Hematopoietic multipotent progenitor cell treated with erythropoietin and hydrocortisone succinate and interleukin-3 and kit ligand, for 4 days (in vitro differentiated cells): ENCODE measurements around the gene RTN1.

Source experiments
- DNase-seq: peaks from one replicate; pipeline ENCODE4 v3.0.0-alpha.2; 2015

RTN1 gene

GRCh38 chr14:59870277-59871165 is at the start of gene RTN1:
Gene RTN1 (minus strand): TSS chr14:59870776. CDS start chr14:59870630, 146 bp downstream.
- DNase-seq, result peak; percentile 75

DNA sequence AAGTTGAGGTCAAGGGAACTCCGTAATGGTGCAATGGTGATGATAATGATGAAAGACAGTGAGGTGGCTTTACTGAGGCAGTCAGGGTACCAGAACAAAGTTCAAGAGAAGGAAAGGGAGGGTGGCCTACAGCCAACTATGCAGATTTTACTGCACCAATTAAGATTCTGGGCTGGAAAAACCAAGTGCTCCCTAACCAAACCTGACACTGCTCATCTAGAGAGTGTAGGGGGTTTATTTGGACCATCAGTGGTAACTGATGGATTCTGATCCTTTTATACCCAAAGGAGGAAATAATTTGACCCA is 49.8 kb upstream of the RTN1 start:
- no peak for DNase-seq

DNA sequence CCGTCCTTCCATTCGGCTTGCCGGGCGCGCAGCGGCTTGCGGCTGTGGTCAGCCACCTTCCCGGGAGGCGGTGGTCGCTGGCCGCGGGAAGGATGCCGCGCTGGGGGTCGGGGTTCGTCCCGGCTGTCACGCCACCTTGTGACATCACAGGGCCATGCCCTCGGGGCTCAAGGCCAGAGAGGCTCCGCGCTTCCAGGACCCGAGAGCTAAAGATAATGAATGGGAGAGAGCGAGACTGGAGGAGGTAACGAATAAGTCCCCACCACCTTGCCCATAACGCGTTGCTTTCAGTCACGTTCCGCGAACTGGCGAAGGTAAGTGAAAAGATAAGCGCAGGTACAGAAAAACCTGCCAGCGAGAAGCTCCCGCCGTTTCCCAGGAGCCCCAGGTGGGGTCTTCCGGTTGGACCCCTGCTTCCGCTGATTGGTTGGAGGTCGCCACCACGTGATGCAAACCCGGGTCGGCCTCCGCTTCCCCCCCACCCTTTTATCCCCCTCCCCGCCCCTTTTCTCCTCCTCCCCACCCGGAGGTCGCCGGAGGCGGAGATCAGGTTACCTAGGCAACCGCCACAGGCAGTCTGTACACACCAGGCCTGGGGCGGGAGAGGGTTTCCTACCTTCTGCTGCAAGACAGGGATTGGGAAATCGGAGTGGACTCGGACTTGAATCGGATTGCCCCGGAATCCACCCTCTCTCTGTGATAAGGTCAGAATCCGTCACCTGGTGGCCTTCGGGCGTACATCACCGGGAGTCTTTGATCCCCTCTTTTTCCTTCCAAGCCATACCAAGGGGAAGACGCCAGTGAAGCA is 49.2 kb upstream of the RTN1 start, which contains the start of gene LRRC9:
Gene LRRC9 (plus strand): TSS at position 575 of the 808 bp plus-strand sequence.
- DNase-seq, result peak; percentile 45

DNA sequence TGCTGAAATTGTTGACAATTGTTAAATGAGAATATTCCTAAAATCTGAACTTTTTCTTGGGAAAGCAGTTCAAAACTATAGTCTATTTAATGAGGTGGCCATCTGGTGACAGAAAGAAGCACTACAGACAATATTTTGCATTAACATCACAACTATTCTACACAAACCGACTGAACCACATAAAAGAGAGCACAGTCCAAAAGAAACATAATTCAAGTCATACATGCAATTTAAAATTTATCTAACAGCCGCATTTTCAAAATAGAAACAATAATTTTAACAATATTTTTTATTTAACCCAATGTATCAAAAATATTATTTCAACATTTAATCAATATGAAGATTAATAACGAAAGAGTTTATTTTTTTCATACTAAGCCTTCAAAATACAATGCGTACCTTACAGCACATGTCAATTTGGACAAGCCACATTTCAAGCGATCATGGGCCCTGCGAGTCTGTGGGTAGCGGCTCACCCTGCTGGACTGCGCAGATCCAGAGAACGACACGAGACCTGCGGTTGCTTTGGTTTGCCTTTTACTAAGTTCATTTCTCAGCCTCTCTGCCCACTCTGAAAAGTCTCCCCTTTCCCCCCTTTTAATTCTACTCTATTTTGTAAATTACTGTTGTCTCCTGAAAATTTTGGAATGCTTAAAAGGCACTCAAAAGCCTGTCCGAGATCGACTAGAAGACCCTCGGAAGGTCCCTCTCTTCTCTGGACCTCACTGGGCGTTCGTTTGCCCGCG is 48.4 kb upstream of the RTN1 start:
- DNase-seq, result peak; percentile 74

DNA sequence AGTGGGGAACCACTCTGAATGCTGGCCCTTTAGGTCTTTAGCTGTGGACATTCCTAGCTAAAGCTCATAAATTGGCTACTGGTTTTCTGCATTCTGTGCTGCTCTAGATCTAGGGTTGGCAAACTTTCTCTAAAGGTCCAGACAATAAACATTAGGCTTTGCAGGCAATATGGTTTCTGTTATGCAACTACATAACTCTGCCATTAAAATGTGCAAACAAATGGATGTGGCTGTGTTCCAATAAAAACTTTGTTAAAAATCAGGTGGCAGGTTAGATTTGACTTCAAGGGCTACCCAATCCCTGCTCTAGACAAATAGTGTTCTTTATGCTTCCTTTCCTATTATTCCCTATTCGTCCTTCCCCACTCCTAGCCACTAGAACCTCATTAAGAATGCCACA is 42.6 kb upstream of the RTN1 start:
- DNase-seq, result no peak

GRCh38 chr14:59912443-59912842 is 41.9 kb upstream of the RTN1 start:
- no peak for DNase-seq

GRCh38 chr14:59905188-59905587 is 34.6 kb upstream of the RTN1 start:
- no peak for DNase-seq

- DNase-seq, result no peak
Observed at GRCh38 chr14:59904184-59904583, 33.6 kb upstream of the RTN1 start.

GRCh38 chr14:59900556-59900955 is 30.0 kb upstream of the RTN1 start:
- peak; percentile 71 for DNase-seq

DNA sequence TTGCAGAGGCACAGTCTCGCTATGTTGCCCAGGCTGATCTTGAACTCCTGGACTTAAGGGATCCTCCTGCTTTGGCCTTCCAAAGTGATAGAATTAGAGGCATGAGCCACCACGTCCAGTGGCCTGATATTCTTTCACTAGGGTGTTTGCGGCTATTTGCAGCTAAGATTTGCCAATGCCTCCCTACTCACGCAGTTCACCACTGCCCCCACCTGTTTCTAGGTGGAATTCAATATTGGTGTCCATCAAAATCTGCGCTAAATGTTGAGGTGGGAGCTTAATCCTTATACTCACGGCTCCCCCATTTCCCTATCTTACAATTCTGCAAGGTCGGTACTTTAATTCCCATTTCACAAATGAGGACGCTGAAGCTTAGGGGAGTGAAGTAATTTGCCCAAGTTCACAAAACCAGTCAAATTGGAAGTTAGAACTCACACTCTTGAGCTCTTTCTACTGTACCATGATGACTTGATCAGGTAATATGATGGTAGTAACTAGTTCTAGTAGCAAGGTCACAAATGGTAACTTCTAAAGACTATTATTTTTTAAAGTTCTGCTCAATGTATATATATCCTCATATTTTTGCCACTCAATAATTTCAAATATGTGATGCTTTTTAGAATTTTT is 27.3 kb upstream of the RTN1 start:
- DNase-seq, result peak; percentile 69

GRCh38 chr14:59895721-59896120 is 25.1 kb upstream of the RTN1 start:
- DNase-seq, result peak; percentile 39

DNA sequence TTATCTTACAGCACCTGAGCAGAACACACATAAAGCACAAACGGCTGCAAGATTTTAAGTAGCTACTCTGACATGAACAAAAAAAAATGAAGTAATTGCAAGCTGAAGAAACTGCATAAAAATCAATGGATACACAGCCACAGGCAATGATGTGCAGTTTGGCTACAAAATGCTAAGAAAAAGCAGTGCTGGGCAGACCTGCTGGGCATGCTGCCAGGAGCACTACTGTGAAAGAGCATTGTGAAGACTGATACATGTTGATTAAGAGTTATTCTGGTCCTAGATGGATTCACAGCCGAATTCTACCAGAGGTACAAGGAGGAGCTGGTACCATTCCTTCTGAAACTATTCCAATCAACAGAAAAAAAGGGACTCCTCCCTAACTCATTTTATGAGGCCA is 20.1 kb upstream of the RTN1 start:
- DNase-seq, result no peak

DNA sequence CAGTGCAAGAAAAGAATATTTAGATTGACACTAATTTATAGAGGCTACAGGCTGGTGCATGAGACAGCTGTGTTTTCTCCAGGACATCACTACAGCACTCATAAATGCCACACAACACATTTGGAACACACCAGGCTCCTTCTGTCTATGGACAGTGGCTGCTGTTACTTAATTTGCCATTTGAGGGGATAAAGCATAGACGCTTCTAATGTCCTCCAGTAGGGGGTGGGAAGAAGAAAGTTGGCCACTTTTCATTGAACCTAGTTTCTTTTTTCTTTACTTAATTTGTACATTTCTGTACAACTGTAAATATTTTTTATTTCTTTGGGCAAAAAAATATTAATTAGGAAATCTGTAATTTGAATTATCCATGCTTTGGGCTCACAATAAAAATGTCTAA is 12.4 kb upstream of the RTN1 start:
- peak; percentile 38 for DNase-seq

GRCh38 chr14:59871166-59871495 is 555 bp upstream of the RTN1 start:
- DNase-seq, result no peak

- peak; percentile 20 for DNase-seq
Observed at GRCh38 chr14:59869381-59870255, 958 bp downstream of the RTN1 start.

GRCh38 chr14:59868021-59868420 is 2.6 kb downstream of the RTN1 start:
- no peak for DNase-seq

DNA sequence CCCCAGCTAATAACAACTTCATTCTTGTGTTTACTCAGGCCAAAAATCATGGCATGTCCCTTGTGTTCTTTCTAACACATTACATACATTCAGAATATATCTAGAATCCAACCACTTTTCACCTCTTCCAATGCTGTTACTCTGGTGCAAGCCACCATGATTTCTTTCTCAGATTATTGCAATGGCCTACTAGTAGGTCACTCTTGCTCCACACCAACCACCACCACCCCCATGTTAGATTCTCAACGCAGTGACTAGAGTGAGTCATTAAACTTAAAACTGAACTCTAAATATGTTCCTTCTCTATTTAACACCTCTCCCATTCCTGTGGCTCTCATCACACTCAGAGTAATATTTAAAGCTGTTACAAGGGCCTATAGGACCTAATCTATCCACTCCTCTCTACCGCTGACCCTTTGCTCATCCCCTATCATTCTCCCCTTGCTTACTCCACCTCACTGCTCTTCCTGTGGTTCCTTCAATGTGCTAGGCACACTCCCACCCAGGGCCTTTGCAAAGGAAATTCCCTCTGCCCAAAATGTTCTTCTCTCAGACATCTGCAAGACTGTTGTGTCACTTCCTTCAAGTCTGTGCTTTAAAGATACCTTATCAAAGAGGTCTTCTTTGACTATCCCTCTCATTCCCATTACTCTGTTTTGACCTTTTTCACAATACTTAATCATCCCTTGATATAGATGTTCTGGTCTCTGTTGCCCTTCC is 6.6 kb downstream of the RTN1 start:
- peak; percentile 22 for DNase-seq

DNA sequence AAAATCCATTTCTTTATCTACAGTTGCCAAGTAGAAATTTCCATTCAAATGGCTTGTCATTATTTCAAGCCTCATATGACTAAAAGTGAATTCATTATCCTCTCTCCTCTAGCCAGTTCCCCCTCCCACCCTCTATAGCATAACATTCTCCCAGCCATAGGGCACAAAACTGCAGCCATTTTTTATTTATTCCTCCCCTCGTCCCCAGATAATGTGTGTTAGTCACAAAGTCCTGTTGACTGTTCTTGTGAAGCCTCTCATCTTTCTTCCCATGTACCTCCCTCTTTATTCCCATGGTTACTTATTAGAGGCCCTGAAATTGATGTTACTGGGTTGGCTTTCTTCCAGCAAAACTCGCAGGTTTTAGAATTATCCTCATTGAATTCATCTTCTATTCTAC is 13.2 kb downstream of the RTN1 start:
- DNase-seq, result no peak

- no peak for DNase-seq
Observed at GRCh38 chr14:59852350-59852749, 18.2 kb downstream of the RTN1 start.

DNA sequence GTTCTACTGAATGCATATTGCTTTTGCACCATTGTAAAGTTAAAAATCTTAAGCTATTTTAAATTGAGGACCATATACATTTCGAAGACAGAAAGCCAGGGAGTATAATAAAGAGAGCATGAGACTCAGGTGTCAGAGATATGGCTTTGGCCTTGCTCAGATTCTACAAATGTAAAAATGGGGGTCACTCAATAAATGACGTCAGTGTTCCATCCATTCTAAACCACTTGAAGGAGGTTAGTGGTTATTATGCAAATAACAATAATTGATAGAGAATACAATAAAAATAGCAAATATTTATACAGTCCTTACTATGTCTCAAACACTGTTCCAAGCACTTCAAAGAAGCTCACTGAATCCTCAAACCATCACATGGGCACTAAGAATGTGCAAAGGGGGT is 20.1 kb downstream of the RTN1 start:
- DNase-seq, result no peak

GRCh38 chr14:59849411-59850130 is 21.0 kb downstream of the RTN1 start:
- no peak for DNase-seq
